HFF-Myc (cell line): ENCODE data around the gene OPRL1.

Source experiments
- DNase-seq: peaks from one replicate; pipeline ENCODE4 v3.0.0-alpha.2; 2011; ENCODE audit warnings: low read depth; ENCODE audit errors: extremely low read depth
- H3K4me3 ChIP-seq: replicated peaks from 2 replicates; pipeline ENCODE4 v1.5.1; 2011; ENCODE audit warnings: low read depth, mild to moderate bottlenecking, control low read depth, low read length
- CTCF ChIP-seq: IDR thresholded peaks from 2 replicates; pipeline ENCODE4 v1.5.1; 2012; ENCODE audit warnings: mild to moderate bottlenecking, low read depth, low read length, control low read depth; ENCODE audit errors: missing control alignments

OPRL1 gene

GRCh38 chr20:64080013-64080812 is at the start of gene OPRL1:
Gene OPRL1 (plus strand): TSS chr20:64080082. CDS start chr20:64092721, 12,639 bp downstream.
- no peak for DNase-seq
- TF ChIP-seq CTCF = no peak
- peak within 1 kb of the TSS; percentile 71 for H3K4me3 ChIP-seq

GRCh38 chr20:64030371-64031134 is 49.3 kb upstream of the OPRL1 start:
- no peak for TF ChIP-seq CTCF
- no peak for DNase-seq
- H3K4me3 ChIP-seq = no peak overlapping the region

GRCh38 chr20:64031822-64032314 is 48.0 kb upstream of the OPRL1 start:
- H3K4me3 ChIP-seq = no peak overlapping the region
- no peak for DNase-seq
- no peak for TF ChIP-seq CTCF

GRCh38 chr20:64032706-64033624 is 46.9 kb upstream of the OPRL1 start:
- no peak for DNase-seq
- no peak for TF ChIP-seq CTCF
- H3K4me3 ChIP-seq = no peak overlapping the region

GRCh38 chr20:64033981-64034493 is 45.8 kb upstream of the OPRL1 start:
- no peak for TF ChIP-seq CTCF
- H3K4me3 ChIP-seq = no peak overlapping the region
- no peak for DNase-seq
